ENCODE results near the gene IKZF2.
"Not testable (repeated sequence)": the region's sequence is repeated elsewhere in the genome, so short reads cannot be mapped to it uniquely, and the experiment has no call there.

IKZF2 gene

DNA sequence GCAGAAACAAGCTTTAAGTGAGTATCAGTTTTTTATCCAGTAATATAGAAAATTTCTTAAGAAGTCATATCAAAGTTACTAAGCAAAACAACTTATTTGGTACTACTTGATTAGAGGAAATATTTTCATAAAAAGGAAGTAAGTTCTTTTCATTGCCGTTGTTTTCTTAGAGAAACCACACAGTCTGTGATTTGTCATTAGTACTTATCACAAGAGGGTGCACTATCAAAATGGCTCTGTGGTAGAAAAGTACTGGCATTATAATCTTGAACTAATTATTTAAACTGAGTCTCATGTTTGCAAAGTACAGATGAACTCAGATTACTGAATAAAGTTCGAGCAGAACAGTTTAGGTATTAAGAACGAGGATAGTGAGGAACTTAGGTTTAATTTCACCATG, 93.4 kb downstream of the IKZF2 start:
- in situ Hi-C loops (cut with HindIII; ENCODE audit: low sequenced_read_pairs), result no loop called here

DNA sequence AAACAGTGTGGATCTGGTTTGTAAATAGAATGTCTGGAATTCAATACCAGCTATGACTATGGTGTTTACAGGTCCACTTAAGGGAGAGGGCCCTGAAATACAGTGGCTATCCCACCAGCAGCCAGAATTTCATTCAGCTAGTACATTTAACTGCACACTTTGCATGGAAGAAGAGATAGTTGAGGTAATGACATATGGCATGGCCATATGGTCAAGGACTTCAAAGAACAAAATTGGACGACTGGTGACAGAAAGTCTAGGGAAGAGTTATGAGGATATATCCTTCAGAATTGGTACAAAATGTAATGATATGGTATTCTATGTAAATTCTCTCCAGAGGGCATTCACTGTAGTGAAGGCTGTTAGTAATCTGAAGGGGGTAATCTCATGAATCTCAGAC, 105.0 kb downstream of the IKZF2 start:
- in situ Hi-C loops (cut with HindIII; ENCODE audit: low sequenced_read_pairs), result no loop called here

DNA sequence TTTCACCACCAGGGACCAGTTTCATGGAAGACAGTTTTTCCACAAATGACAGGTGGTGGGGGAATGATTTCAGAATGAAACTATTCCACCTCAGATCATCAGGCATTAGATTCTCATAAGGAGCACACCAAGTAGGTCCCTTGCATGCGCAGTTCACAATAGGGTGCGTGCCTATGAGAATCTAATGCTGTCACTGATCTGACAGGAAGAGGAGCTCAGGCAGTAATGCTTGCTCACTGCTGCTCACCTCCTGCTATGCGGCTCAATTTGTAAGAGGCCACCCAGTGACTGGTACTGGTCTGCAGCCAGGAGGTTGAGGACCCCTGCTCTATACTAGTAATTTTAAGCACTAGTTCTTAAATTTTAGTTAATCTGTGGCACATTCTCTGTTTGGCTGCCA, 107.8 kb downstream of the IKZF2 start:
- in situ Hi-C loops (cut with HindIII; ENCODE audit: low sequenced_read_pairs), result no loop called here

DNA sequence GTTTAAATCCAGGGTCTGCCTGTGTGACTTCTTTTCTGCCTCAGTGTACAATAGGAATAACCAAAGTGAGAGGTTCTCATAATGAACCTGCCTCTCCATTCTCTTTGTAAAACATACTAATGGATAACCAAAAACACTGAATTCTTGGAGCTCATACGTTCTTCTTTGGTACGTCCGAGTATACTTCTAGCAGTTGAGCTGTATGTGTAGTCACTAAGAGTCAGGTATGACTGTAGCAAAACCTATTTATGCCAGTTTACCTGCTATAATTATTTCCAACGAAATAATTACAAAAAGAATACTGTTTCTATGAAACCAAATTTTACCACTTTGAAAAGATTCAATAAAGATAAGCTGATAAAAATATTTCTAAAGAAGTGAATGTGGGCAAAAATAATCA, 109.2 kb downstream of the IKZF2 start:
- in situ Hi-C loops (cut with HindIII; ENCODE audit: low sequenced_read_pairs), result no loop called here

DNA sequence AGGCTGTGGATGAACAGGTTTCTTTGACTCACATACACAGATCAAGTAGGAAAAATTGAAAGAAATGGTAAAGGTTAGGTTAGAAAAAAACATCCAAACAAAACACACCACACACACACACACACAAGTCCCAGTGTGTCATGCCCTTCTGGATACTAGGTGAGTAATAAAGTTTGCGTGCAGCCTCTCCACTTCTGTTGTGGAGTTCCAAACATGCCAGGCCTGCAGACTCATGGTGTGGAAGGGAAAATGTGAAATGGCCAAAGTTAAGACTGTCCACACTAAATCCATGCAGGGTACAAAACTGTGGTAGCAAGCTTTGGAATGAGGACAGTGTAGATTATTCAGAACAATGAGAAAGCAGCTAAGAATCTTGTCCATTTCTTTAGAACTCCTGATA, 114.6 kb downstream of the IKZF2 start:
- in situ Hi-C loops (cut with HindIII; ENCODE audit: low sequenced_read_pairs), result no loop called here

DNA sequence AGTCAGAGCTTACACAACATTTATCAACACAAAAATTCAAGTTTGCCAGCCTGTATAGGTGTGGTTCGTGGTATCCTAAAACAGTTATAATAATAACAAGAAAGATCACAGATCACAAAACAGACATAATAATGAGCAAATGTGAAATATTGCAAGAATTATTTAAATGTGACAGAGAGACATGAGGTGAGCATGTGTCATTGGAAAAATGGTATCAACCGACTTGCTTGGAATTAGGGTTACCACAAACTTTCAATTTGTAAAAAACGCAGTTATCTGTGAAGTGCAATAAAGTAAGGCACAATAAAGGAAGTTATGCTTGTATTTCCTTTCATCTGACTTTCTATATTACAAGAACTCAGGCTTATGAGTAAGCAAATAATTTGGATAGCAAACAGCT, 116.8 kb downstream of the IKZF2 start:
- in situ Hi-C loops (cut with HindIII; ENCODE audit: low sequenced_read_pairs), result no loop called here

DNA sequence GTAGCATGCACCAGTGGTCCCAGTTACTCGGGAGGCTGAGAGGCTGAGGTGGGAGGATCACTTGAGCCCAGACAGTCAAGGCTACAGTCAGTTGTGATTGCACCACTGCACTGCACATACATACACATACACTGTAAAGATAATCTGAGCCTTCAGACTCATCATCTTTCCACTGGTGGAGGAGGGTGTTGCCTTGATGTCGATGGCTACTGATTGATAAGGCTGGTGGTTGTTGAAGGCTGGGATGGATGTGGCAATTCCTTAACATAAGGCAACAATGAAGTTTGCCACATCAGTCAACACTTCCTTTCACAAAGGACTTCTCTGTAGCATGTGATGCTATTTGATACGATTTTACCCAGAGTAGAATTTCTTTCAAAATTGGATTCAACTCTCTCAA, 118.8 kb downstream of the IKZF2 start:
- in situ Hi-C loops (cut with HindIII; ENCODE audit: low sequenced_read_pairs), result no loop called here

DNA sequence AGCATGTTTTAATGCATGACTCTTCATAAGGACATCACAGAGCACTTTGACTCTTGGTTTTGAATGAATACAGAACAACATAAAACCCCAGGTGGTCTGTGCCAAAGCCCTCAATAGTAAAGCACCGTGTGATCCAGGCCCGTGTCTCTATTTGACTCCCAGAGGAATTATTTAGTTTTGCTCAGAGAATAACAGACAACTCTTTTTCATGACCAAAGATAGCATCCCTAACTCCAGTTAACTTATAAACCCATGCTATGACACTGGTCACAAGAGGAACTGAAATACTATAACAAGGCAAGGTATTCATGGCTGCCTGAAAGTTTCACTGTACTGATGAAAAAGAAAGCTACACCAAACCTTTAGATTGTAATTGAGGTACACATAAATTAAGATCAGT, 128.4 kb downstream of the IKZF2 start:
- in situ Hi-C loops (cut with HindIII; ENCODE audit: low sequenced_read_pairs), result no loop called here

DNA sequence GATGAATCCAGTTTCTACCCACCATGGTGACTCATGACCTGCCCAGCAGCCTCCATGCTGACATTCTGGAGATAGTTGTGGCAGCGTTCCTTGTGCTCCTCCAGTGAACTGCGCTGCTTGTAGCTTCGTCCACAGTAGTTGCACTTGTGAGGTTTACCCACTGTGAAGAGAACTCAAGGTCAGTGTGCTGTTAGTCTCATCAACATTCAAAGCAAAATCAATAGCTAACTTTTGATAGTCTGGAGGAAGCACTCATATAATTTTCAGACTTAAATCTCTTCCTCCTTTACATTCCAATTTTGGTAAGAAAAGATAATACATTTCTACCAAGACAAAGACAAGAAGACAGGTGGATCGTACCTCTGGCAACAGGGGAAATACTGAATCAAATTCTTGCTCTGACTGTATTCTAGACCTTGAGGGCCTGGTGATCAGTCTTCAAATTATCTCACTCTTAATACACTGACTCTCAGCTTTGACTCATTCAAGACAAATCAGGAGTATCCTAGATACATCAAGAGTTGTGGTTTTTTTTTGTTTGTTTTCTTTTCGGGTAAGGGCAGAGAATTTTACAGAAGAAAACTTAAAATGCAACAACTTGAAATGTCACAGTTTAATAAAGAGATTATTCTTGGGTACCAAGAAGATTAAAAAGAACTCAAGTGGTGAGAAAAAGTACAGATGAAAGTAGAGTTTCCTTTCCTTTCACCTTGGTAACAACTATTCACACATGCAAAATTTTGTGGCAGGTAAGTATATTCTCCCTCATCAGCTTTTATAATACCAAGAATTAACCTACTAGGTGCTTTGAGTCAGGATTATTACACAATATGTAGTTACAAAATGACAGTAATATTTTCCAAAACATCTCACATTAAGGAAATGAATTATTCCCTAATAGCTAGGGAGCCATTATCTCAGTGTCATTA, 129.2 kb downstream of the IKZF2 start:
- in situ Hi-C loops (cut with HindIII; ENCODE audit: low sequenced_read_pairs), result no loop called here

DNA sequence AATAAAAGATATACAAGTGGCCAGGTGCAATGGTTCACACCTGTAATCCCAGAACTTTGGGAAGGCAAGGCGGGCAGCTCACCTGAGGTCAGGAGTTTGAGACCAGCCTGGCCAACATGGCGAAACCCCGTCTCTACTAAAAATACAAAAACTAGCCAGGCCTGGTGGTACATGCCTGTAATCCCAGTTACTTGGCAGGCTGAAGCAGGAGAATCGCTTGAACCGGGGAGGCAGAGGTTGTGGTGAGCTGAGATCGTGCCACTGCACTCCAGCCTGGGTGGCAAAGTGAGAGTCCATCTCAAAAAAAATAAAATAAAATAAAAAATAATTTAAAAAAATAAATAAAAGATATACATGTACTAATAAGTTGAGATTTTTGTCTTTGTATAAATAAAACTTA, 130.5 kb downstream of the IKZF2 start:
- in situ Hi-C loops (cut with HindIII; ENCODE audit: low sequenced_read_pairs), result not testable (repeated sequence)

DNA sequence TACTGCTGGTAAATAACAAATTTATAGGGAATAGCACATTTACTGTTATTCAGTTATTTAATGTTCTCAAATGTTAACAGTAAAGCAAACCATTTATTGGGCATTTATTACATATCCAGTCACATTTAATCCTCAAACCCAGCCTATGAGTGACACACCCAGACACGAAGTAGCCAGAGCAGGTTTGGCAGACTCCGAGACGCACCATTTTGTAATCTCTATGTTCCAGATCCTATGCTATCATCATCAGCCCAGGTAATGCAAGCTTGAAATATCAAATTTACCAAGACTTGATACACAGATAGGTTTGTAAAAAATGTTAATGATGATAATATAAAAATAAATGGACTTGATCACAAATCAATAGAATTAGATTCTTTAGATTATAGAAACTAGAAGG, 131.1 kb downstream of the IKZF2 start:
- in situ Hi-C loops (cut with HindIII; ENCODE audit: low sequenced_read_pairs), result no loop called here

DNA sequence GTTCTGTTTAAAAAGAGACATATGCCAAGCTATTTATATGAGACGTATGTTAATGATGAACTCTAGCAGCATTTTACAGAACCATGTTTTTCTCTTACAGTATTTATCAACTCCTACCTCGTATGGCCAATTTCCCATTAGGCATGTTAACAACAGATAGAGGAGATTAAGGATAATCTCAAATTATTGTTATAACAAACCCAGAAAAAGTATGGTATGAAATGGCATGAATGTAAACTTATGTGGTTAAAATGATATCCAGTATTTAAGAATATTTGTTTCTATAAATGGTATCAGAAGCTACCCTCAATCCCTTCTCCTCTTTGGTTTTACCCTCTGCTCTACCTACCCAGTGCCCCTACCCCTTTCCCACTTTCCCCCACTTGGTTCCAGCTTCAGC, 132.0 kb downstream of the IKZF2 start:
- in situ Hi-C loops (cut with HindIII; ENCODE audit: low sequenced_read_pairs), result no loop called here

DNA sequence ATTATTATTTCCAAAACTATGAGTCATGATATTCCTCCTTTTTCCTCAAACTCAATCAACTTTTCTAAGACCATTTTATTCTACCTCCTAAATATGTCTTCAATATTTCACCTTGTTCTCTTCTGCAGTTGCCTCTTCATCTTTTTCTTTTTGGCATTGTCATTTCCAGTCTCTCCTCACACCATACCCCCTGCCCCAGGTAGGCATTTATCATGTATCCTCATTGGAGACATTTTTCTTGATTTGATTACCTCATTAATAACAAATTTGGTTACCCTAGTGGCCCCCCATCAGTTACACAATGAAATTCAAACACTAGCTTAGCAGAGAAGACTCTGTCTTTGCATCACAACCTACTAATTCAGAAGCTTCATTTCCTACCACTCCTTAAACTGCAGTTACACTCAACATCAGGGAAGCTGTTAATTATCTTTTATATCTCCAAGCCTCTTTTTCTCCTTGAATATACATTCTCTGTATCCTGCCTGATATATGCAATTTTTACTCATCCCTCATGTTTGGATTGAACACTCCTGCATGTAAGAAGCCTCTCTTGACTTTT, 133.0 kb downstream of the IKZF2 start:
- in situ Hi-C loops (cut with HindIII; ENCODE audit: low sequenced_read_pairs), result no loop called here

DNA sequence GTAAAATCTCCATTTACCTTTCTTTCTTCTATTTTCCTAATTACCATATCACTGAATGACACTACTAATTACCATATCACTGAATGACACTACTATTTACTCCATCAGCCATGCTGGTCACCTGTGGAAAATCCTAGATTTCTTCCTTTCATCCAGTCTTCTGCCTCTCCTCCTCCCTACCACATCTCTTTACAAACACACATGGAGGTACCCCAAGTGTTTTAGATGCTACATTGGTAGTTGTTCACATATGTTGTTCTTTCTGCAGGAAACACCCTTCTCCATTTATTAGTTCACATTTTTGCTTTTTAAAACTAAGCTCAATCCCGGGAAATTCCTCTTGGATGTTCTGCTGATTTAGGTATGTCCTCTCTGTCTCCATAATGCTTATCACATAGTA, 134.0 kb downstream of the IKZF2 start:
- in situ Hi-C loops (cut with HindIII; ENCODE audit: low sequenced_read_pairs), result no loop called here

DNA sequence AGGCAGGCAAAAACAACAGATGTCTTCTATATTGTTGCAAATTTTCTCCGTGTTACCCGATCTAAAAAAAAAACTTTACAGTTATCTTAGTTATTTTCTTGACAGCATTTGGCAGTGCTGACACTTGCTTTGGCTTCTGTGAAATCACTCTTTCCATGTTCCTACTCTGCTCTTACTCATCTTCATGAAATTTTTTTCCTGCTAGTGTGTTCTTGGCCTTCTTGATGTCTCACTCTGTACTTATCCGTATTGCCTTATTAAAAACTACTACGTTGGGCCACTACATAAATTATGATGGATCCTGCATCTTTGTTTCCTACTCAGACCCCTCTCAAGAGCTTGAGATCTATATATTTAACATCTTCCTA, 134.4 kb downstream of the IKZF2 start:
- in situ Hi-C loops (cut with HindIII; ENCODE audit: low sequenced_read_pairs), result no loop called here

DNA sequence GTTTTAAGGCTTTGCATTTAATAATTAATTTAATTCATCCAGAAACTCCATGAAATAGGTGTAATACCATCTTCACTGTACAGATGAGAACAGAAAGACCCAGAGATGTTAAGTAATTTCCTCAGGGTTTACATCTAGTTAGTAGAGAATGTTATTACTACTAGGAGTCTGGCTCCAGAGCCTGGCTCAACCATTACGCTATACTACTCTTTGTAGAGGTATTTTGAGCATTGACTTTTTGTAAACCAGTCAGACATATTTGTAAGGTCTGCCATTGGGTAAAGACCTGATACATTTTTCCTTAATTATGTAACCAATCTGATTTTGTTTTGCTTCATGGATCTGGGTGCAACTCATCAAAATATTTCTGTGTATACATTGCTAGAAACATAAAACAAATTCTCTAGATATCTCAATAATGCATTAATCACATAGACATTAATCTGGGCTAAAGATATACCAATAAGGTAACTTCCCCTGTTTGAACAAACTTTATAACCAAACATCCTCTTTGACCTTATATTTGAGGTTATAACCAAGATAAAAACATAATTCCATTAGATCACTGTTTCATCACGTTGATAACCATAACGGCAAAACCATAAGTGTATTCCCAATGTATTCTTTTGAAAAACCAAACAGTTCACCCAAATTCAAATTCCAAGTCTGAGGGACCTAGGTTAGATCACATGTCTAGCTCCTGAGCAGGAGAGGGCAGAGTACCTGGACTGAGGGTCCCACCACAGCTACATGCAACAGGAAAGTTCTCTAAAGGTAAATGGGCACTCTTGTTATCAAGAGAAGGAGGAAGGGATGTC, 135.0 kb downstream of the IKZF2 start:
- in situ Hi-C loops (cut with HindIII; ENCODE audit: low sequenced_read_pairs), result no loop called here

DNA sequence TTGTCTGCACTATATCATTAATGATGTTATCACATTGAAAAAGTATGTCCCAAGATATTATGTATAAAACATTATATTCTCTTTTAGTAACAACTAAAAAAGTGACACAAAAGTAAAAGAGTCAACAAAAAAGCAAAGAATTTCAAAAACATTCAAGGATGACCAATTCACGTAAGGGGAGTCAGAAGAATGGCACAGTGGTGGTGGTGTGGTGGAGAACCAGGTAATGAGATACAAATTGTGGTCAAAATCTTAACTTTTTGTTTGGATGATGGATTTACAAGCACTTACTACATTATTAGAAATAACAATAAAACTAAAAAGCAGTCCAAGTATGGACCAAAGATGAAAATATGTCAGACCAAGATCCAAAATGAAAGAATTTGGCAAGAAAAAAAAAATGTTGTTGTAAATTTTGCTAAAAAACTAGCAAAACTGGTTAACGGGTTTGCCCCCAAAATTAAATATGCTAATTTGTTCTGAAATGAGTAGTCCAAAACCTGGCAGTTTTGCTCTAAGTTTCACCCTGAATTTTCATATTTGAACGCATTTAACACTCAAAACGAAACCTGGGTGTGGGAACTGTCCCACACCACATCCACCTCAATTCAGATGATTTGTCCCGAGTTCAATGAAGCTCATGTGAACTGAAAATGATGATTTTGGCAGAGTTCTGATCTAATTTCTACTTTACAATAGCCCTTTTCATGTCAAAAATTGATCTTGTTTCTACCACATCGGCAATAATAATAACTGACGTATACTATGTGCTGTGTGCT, 135.8 kb downstream of the IKZF2 start:
- in situ Hi-C loops (cut with HindIII; ENCODE audit: low sequenced_read_pairs), result no loop called here

DNA sequence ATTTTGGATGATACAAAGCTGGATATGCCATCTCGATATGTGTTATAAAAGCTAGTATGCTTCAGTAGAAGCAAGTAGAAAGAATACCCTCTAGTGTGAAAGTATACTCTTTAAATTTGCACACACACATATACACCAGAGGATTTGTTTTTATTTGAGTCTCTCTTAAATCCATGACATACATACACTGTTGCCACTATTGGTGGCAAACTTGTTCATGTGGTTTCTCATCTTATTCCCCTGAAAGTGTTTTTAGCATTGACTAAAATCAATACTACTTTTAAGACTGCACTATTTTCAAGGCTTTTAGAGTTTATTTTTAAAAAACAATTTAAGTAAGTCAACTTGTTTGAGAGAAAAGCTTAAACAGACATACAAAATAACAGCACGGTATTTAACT, 137.4 kb downstream of the IKZF2 start:
- in situ Hi-C loops (cut with HindIII; ENCODE audit: low sequenced_read_pairs), result no loop called here

DNA sequence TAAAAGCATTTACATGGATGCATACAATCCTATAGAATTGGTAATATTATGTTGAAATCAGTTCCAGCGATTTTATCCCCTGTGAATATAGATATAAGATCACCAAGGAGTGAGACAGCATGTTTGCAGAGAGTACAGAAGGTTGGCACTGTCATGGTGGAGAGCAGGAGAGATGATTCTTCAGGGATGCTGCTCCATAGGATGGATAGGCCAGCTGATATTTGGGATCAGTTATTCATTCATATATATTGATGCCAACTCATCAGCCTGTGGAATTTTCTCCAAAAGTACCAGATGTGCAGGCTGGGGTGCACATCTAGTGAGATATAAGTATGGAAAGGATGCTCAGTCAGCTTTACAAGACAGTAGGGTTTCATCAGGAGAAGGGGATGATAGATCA, 139.9 kb downstream of the IKZF2 start:
- in situ Hi-C loops (cut with HindIII; ENCODE audit: low sequenced_read_pairs), result no loop called here

DNA sequence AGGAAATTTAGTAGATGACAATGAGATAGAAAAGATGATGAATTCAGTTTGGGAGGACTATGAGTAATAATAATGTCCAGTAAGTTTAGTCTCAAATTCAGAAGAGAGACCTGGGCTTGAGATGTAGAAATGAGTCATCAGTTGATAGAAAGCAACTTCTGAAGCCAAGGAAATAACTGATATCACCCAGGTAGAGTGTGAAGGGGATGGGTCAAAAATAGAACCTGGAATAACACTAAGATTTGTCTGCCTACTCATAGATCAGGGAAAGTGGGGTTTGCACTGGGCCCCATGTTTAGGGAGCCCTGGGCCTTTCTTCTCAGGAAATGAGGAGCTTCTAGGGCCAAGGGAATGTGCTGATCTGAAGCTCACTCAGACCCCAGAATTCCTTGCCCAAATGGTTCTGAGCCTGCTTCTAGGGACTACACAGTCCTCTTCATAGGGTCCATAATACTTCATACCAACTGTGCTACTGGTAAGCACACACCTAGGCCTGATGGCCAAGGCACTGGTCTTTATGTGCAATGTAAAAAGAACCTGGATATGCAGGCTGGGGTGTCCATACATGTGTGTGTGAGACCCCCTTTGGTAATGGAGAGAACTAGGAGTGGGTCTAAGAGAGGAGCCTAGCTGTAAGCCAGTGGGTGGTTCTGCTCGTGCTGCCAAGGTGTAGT, 141.2 kb downstream of the IKZF2 start:
- in situ Hi-C loops (cut with HindIII; ENCODE audit: low sequenced_read_pairs), result no loop called here
